Pancreas (tissue), 10 donors: Measurements from ENCODE around the gene LRRC8B. TPM values are rescaled to one million over a fixed set of nuclear protein-coding genes. Genes with fewer than 3 reads are reported as not detected.

ENCODE experiments used
- ATAC-seq, 4 donors: fragments of 200-7000 bp; cut with Tn5 transposase; one replicate each; pipeline versions ENCODE4 v1.8.0 to v1.9.1; 2020; ENCODE audit warnings: mild to moderate bottlenecking in 4 of 4, moderate library complexity in 4 of 4
- DNase-seq, 6 donors: peaks; one replicate each; pipeline ENCODE4 v3.0.0-alpha.2; 2020
- FAIRE-seq: peaks from 2 replicates; lab custom pipeline; 2012; peaks lifted over from hg19 to GRCh38; lab: Jason Lieb, UNC
- H3K27ac ChIP-seq, 4 donors: fragments of 200-600 bp; sonication (generic); 1 replicate in 3 of 4; 2 replicates in 1 of 4; pipeline versions ENCODE4 v1.5.0 to v1.8.0; 2020
- H3K27me3 ChIP-seq, 4 donors: fragments of 200-600 bp; one replicate each; pipeline ENCODE4 v1.8.0; 2021
- H3K36me3 ChIP-seq, 3 donors: fragments of 200-600 bp; sonication (generic) in 1 of 3; one replicate each; pipeline versions ENCODE4 v1.5.0 to v1.8.0; 2020 to 2021
- H3K4me1 ChIP-seq, 3 donors: fragments of 200-600 bp; one replicate each; pipeline ENCODE4 v1.8.0; 2021
- H3K4me3 ChIP-seq, 4 donors: fragments of 200-600 bp; sonication (generic) in 2 of 4; one replicate each; pipeline versions ENCODE4 v1.5.0 to v1.8.0; 2020 to 2021
- H3K9me3 ChIP-seq, 4 donors: fragments of 200-600 bp; one replicate each; pipeline ENCODE4 v1.8.0; 2021
- WGBS, 2 donors: extraction: QIAGEN DNeasy Blood & Tissue Kit; methylation state at CpG; one replicate each; pipeline ENCODE4 v1.1.7; 2013; 5-methylcytosine and 5-hydroxymethylcytosine counted together
- intact Hi-C, 3 donors: fragments of 100-400 bp; cut with DNase I; formaldehyde crosslinking; loops; one replicate each; pipeline versions ENCODE4 v1.11.1 to v1.14.2; 2022
- polyA plus RNA-seq, 2 donors: library from polyadenylated mRNA; stranded (reverse); fragments of 200-250 nt; gene quantifications; one replicate each; pipeline ENCODE4 v1.2.3, GENCODE V29; 2013
- total RNA-seq, 6 donors: library from RNA; stranded (reverse); fragmentation: NEBNext Ultra II Directional in 4 of 6; extraction: Animal tissue kit (Norgen Biotek cat#: 25700) in 4 of 6; gene quantifications; one replicate each; pipeline versions ENCODE4 v1.2.1 to v1.2.4, GENCODE V29; 2021 to 2023
- TF ChIP-seq, protein P1 (sequence below), 4 donors: fragments of 200-600 bp; sonication (generic) in 3 of 4; IDR thresholded peaks; one replicate each; pipeline versions ENCODE4 v1.5.0 to v1.8.0; 2021; ENCODE audit warnings: antibody characterized with exemption in 4 of 4
- donor health status: healthy with polysubstance abuse.
- donor health status: DM: no; HTN: no; CAD: no; lungs with moderate emphysema.
- donor health status: DM: no; HTN: no; CAD: no.
- donor health status: control.
- donor health status: control.
- donor health status: Bipolar disorder and iron deficiency.
- donor health status: DM: yes; HTN: yes; CAD: no.
- donor health status: DM: no; HTN: no; CAD: no.
- donor health status: DM: no; HTN: no; CAD: no.
- donor health status: DM: yes; HTN: yes; CAD: no.

LRRC8B gene
- total and polyA plus RNA-seq, 8 donors: 1.7 to 14.2 (median 7.3) TPM

DNA sequence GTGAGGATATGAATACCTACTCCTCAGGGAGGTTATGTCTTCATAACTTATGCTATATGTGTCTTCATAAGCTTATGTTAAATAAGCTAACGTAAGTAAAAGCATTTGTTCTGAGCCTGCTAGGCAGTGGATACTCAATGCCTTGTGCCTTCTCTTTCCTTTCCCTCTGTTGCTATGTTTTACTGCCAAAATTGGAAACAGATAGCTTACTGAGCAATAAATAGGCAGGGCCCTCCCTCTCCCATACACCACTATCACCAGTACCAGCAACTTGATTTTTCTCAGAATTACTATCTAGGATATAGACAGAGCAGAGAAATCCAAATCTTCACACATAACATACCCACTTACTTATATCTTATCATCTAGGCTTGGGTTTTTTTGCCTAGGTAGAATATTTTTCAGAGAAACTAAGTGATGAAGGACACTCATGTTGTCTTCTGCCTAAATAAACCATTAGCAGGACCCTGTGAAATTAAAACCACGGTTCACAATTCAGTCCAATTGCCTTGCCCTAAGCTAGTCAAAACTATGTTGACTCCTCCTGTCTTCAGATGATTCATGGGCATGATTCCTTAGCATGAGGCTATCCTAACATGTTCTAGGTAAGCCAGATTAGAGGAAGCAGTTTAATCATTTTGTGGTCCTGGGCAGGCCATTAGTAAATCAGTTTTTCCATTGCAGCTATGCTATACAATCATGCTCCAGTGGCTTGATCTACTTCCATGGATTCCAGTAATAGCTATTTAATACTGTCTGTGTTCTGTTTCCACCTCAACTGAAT is 92.4 kb downstream of the LRRC8B start:
- H3K27ac ChIP-seq: no peak overlapping the region
- WGBS, 2 donors: 92 to 99% methylated on average over 2 of the region's 2 CpGs
- intact Hi-C loops: no loop called here

DNA sequence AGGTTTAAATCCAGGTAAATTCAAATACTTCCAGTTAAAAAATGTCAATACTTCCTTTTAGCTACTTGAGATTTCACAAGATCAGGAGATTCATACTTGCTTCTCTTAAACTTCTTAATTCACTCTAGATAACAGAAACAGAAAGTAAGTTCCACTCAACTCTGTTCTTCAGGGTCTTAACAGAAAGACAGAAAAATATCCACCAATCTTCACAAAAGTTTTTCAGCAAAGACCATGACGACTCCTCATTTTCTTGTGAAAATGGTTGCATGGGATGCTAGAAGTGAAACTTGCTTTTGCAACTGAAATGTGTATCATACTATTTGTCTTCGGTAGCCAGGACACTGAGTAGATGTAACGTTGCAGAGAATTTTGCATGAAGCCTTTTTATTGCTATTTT is 96.0 kb downstream of the LRRC8B start:
- Histone ChIP-seq H3K9me3 (no peaks in the 10 kb centered on the region), H3K36me3 (no peaks in the 10 kb centered on the region), H3K4me1 (no peaks in the 10 kb centered on the region), H3K4me3 (no peak overlapping the region), H3K27me3 (no peaks in the 10 kb centered on the region), H3K27ac (no peak overlapping the region)
- no peak for FAIRE-seq
- no peak for ATAC-seq
- intact Hi-C loops: no loop called here
- 93 to 94% methylated on average over 3 of the region's 3 CpGs for WGBS, 2 donors
- DNase-seq: no peak
- TF ChIP-seq, protein P1, sequence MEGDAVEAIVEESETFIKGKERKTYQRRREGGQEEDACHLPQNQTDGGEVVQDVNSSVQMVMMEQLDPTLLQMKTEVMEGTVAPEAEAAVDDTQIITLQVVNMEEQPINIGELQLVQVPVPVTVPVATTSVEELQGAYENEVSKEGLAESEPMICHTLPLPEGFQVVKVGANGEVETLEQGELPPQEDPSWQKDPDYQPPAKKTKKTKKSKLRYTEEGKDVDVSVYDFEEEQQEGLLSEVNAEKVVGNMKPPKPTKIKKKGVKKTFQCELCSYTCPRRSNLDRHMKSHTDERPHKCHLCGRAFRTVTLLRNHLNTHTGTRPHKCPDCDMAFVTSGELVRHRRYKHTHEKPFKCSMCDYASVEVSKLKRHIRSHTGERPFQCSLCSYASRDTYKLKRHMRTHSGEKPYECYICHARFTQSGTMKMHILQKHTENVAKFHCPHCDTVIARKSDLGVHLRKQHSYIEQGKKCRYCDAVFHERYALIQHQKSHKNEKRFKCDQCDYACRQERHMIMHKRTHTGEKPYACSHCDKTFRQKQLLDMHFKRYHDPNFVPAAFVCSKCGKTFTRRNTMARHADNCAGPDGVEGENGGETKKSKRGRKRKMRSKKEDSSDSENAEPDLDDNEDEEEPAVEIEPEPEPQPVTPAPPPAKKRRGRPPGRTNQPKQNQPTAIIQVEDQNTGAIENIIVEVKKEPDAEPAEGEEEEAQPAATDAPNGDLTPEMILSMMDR (IDR thresholded peaks at IDR 0.05): no peak

More for the DNA sequence above, 92.4 kb downstream of the LRRC8B start:
- no peak for ATAC-seq
- FAIRE-seq: no peak
- no peak for DNase-seq
- no peaks in the 10 kb centered on the region for H3K27me3 ChIP-seq
- no peaks in the 10 kb centered on the region for H3K9me3 ChIP-seq
- no peaks in the 10 kb centered on the region for H3K4me1 ChIP-seq
- TF ChIP-seq, protein P1 (IDR thresholded peaks at IDR 0.05): no peak
- H3K4me3 ChIP-seq: no peak overlapping the region
- no peaks in the 10 kb centered on the region for H3K36me3 ChIP-seq

DNA sequence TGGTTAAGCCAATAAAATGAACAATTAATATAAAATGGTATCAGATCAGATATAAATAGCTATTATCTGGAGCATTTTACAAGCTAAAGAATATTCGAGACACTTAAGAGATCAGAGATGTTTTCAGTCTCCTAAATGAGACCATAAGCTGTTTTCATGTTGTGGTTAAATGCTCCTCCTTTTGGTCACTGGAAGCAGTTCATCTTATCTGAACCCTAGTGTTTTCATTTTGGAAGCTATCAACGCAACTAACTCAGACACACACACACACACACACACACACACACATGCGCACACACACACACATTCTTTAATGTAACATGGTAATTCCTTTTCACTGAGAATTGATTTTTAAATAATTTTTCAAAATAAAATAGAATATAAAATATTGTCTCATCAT is 98.3 kb downstream of the LRRC8B start:
- Histone ChIP-seq H3K9me3 (no peaks in the 10 kb centered on the region), H3K36me3 (no peaks in the 10 kb centered on the region), H3K4me3 (no peak overlapping the region), H3K27ac (no peak overlapping the region), H3K27me3 (no peaks in the 10 kb centered on the region), H3K4me1 (no peaks in the 10 kb centered on the region)
- DNase-seq (no peak), FAIRE-seq (no peak), ATAC-seq (no peak)
- intact Hi-C loops: no loop called here
- 62 to 75% methylated on average over 3 of the region's 3 CpGs for WGBS, 2 donors
- TF ChIP-seq, protein P1 (IDR thresholded peaks at IDR 0.05): no peak

DNA sequence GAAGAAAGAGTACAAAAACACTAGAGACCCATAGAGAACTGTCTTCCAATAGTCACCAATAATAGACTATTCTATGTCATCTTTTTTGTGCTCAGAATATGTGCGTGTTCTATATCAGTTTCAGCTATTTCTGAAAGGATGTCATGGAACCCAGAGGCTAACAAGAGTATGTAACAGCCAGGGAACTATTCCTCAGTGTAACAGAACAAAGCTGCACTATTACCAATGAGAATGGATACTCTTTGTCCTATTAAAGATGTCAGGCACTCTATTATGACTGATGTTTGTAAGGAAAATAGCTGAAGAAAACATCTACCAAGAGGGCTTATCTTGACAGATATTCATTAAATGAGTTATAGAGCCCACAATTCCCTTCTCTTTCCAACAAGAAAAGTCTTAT is 99.7 kb downstream of the LRRC8B start:
- 78 to 93% methylated on average over 1 of the region's 1 CpG for WGBS, 2 donors
- Histone ChIP-seq H3K27ac (no peak overlapping the region), H3K27me3 (no peaks in the 10 kb centered on the region), H3K36me3 (no peaks in the 10 kb centered on the region), H3K4me3 (no peak overlapping the region), H3K9me3 (no peaks in the 10 kb centered on the region), H3K4me1 (no peaks in the 10 kb centered on the region)
- FAIRE-seq: no peak
- no peak for ATAC-seq
- intact Hi-C loops: no loop called here
- TF ChIP-seq, protein P1 (IDR thresholded peaks at IDR 0.05): no peak
- no peak for DNase-seq

DNA sequence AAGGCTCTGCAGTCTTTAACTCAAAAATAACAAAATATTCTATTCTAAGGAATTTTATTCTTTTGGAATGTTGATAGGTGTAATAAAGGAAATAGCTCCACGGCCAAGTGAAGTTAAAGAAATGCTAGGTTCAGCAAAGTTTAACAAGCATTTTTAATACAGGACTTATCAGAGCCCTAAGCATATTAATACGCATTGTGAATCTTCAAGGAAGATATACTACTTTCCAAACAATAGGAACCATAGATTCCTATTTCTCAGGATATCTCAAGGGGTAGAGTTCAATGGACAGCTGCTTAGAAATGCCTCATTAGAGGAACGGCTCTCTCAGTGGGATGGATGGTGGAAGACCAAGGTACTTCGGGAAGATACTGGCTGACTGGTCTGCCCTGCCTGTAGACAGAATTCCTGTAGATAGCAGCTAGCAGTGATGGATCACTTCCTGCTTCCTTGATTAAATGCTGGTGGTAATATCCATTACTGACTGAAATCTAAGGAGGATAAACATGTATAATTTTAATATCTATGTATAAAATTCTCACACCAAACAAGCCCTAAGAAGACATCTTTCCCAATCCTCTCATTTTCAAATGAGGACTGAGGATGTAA is 100.2 kb downstream of the LRRC8B start:
- ATAC-seq: no peak

More for the DNA sequence above, 100.2 kb downstream of the LRRC8B start:
- 82 to 85% methylated on average over 4 of the region's 4 CpGs for WGBS, 2 donors
- Histone ChIP-seq H3K27me3 (no peaks in the 10 kb centered on the region), H3K9me3 (no peaks in the 10 kb centered on the region), H3K27ac (no peak overlapping the region), H3K4me1 (no peaks in the 10 kb centered on the region), H3K36me3 (no peaks in the 10 kb centered on the region), H3K4me3 (no peak overlapping the region)
- DNase-seq (no peak), FAIRE-seq (no peak)
- TF ChIP-seq, protein P1 (IDR thresholded peaks at IDR 0.05): no peak
- intact Hi-C loops: no loop called here
